Endodermal cell (in vitro differentiated cells): Measurements from ENCODE around the gene SYNDIG1. TPM values are rescaled to one million over a fixed set of nuclear protein-coding genes. Genes with fewer than 3 reads are reported as not detected.

Source experiments
- DNase-seq: peaks from one replicate; pipeline ENCODE4 v3.0.0-alpha.2; 2017
- H3K27ac ChIP-seq: 2 replicates; pipeline ENCODE4 v1.5.1; 2013; ENCODE audit warnings: mild to moderate bottlenecking, low read depth, low read length, moderate library complexity
- H3K27me3 ChIP-seq: 2 replicates; pipeline ENCODE4 v1.6.1; 2013; ENCODE audit warnings: mild to moderate bottlenecking, low read length, moderate library complexity; ENCODE audit not compliant: insufficient read depth, control insufficient read depth, poor library complexity, severe bottlenecking
- H3K36me3 ChIP-seq: 2 replicates; pipeline ENCODE4 v1.7.0; 2013; ENCODE audit warnings: mild to moderate bottlenecking, low read length, moderate library complexity; ENCODE audit not compliant: control insufficient read depth, insufficient read depth
- H3K4me1 ChIP-seq: one replicate; pipeline ENCODE4 v1.7.0; 2013; ENCODE audit warnings: low read length; ENCODE audit not compliant: control insufficient read depth, insufficient read depth
- H3K4me3 ChIP-seq: 2 replicates; pipeline ENCODE4 v1.5.1; 2013; ENCODE audit warnings: mild to moderate bottlenecking, low read length, moderate library complexity
- H3K9ac ChIP-seq: 2 replicates; pipeline ENCODE4 v1.6.1; 2013; ENCODE audit warnings: mild to moderate bottlenecking, low read length, moderate library complexity; ENCODE audit not compliant: poor library complexity, severe bottlenecking; ENCODE audit errors: extremely low read depth
- H3K9me3 ChIP-seq: 2 replicates; pipeline ENCODE4 v1.6.1; 2013; ENCODE audit warnings: mild to moderate bottlenecking, low read length, moderate library complexity; ENCODE audit not compliant: control insufficient read depth
- H3K27ac Mint-ChIP-seq: 2 replicates; pipeline ENCODE4 v1.8.0; 2020; ENCODE audit warnings: mixed read lengths
- H3K27me3 Mint-ChIP-seq: 2 replicates; pipeline ENCODE4 v1.8.0; 2021; ENCODE audit warnings: mild to moderate bottlenecking, mixed read lengths; ENCODE audit not compliant: insufficient read depth
- H3K36me3 Mint-ChIP-seq: 2 replicates; pipeline ENCODE4 v1.8.0; 2020; ENCODE audit warnings: low read depth, mixed read lengths
- H3K4me1 Mint-ChIP-seq: 2 replicates; pipeline ENCODE4 v1.8.0; 2020; ENCODE audit warnings: mixed read lengths
- H3K4me3 Mint-ChIP-seq: 2 replicates; pipeline ENCODE4 v1.8.0; 2020; ENCODE audit warnings: mild to moderate bottlenecking, moderate library complexity, mixed read lengths
- H3K9me3 Mint-ChIP-seq: 2 replicates; pipeline ENCODE4 v1.8.0; 2020; ENCODE audit warnings: mild to moderate bottlenecking, mixed read lengths
- CTCF ChIP-seq: fragments of 200-600 bp; sonication (generic); conservative IDR thresholded peaks from 2 replicates; pipeline ENCODE4 v1.5.0; 2021; ENCODE audit warnings: antibody characterized with exemption, mild to moderate bottlenecking
- WGBS, 2 experiments: methylation state at CpG; one replicate each; pipeline versions ENCODE4 v1.1.5 to v1.1.7; 2013; ENCODE audit warnings: missing lambda C conversion rate in 2 of 2, mixed read lengths in 1 of 2; ENCODE audit not compliant: insufficient coverage in 1 of 2, insufficient read length in 1 of 2; 5-methylcytosine and 5-hydroxymethylcytosine counted together
- total RNA-seq, 2 donors: library from RNA; stranded (reverse); fragmentation: NEBNext Ultra II Directional in 1 of 2; extraction: Animal tissue kit (Norgen Biotek cat#: 25700) in 1 of 2; gene quantifications; 2 replicates in 1 of 2; 3 replicates in 1 of 2; pipeline ENCODE4 v1.2.1, GENCODE V29; 2021

The SYNDIG1 gene
- total RNA-seq, 2 donors from 2014 or later, result 5.5 to 6.8 TPM

- Histone ChIP-seq H3K4me1 (no peaks in the 10 kb centered on the region), H3K9me3 (no peaks in the 10 kb centered on the region), H3K27ac (no peak overlapping the region), H3K27me3 (no peaks in the 10 kb centered on the region), H3K4me3 (no peak overlapping the region), H3K9ac (no peak overlapping the region), H3K36me3 (no peaks in the 10 kb centered on the region)
- TF ChIP-seq CTCF, result no peak
- no peaks in the 10 kb centered on the region for H3K9me3 Mint-ChIP-seq
- no peak for DNase-seq
- peaks cover 21% of the 10 kb centered on the region for H3K27me3 Mint-ChIP-seq
- H3K36me3 Mint-ChIP-seq, result no peaks in the 10 kb centered on the region
- 81 to 85% methylated on average over 5 to 7 of the region's 7 CpGs for WGBS, 2 experiments
- H3K27ac Mint-ChIP-seq, result no peak overlapping the region
- peaks cover 7% of the 10 kb centered on the region for H3K4me1 Mint-ChIP-seq
- no peak overlapping the region for H3K4me3 Mint-ChIP-seq
Measured at GRCh38 chr20:24478584-24478983, 9.2 kb downstream of the SYNDIG1 start.

- H3K36me3 ChIP-seq, result no peaks in the 10 kb centered on the region
- H3K27ac ChIP-seq, result no peak overlapping the region
- TF ChIP-seq CTCF, result no peak
- Mint-ChIP-seq H3K27ac (no peak overlapping the region), H3K4me1 (peaks cover 4% of the 10 kb centered on the region), H3K4me3 (no peak overlapping the region), H3K9me3 (no peaks in the 10 kb centered on the region), H3K27me3 (peaks cover 17% of the 10 kb centered on the region), H3K36me3 (no peaks in the 10 kb centered on the region)
- DNase-seq, result no peak
- no peaks in the 10 kb centered on the region for H3K27me3 ChIP-seq
- no peaks in the 10 kb centered on the region for H3K9me3 ChIP-seq
- H3K4me3 ChIP-seq, result no peak overlapping the region
- no peak overlapping the region for H3K9ac ChIP-seq
- H3K4me1 ChIP-seq, result no peaks in the 10 kb centered on the region
- 95 to 96% methylated on average over 3 to 4 of the region's 4 CpGs for WGBS, 2 experiments
Measured at GRCh38 chr20:24479106-24479505, 9.7 kb downstream of the SYNDIG1 start.

- no peak overlapping the region for H3K27ac Mint-ChIP-seq
- no peak overlapping the region for H3K4me3 Mint-ChIP-seq
- H3K27me3 Mint-ChIP-seq, result peaks cover 15% of the 10 kb centered on the region
- Histone ChIP-seq H3K27ac (no peak overlapping the region), H3K9ac (no peak overlapping the region), H3K9me3 (no peaks in the 10 kb centered on the region), H3K27me3 (no peaks in the 10 kb centered on the region), H3K36me3 (no peaks in the 10 kb centered on the region), H3K4me3 (no peak overlapping the region), H3K4me1 (no peaks in the 10 kb centered on the region)
- no peaks in the 10 kb centered on the region for H3K9me3 Mint-ChIP-seq
- TF ChIP-seq CTCF, result peak; percentile 52
- WGBS, 2 experiments, result 92% methylated on average over 4 of the region's 4 CpGs; no CpG with 5 or more reads in 1 of the 2 experiments
- H3K36me3 Mint-ChIP-seq, result no peaks in the 10 kb centered on the region
- peak; percentile 56 for DNase-seq
- peaks cover 4% of the 10 kb centered on the region for H3K4me1 Mint-ChIP-seq
Measured at GRCh38 chr20:24479595-24479994, 10.2 kb downstream of the SYNDIG1 start.
